NCI-H2107 treated with DMSO at 0.1 percent for 48 hours (cell line): ENCODE results near the gene AGBL5.
A peak's percentile ranks its signal among the peaks of the same experiment; 100 is the strongest.

Source experiments
- DNase-seq: peaks from one replicate; lab custom pipeline; 2025; ENCODE audit not compliant: unreplicated experiment; lab: John Stamatoyannopoulos, UW

The AGBL5 gene

DNA sequence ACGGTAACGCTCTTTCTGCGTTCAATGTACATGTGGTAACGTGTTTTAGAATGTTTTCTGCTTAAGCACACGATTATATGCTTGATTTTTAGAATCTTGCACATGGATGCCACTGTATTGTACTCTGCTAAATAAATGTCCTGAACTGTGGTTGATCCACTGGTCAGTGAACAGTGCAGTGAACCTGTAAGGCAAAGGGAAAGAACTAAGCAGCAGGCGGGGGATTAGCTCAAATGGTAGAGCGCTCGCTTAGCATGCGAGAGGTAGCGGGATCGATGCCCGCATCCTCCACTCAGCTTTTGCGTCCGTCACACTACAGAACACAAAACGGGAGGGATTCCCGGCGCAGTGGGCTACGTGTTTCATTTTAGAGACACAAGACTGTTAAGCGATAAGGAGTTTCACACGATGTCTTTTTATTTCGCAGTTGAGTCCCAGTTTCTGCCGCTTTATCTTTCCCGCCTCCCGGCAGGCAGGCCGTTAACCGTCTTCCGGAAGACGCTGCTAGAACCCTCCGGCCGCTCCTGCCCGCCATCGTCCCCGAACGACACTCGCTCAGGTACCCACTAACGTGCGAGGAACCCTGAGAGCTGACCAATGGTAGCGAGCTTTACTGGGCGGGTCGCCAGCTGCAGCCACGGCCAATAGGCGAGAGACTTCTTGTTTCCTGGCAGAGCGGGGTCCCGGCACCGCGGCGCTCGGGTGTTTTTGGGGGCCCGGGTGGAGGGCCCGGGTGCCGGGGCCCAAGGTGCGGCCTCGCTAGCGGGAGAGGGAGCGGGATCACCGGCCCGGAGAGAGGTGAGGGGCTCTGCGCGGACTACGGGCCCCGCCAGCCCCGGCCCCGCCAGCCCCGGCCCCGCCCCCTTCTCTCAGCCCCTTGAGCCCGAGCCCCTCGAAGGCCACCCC is at the start of gene AGBL5:
Gene AGBL5, plus strand, starts transcription at position 673 of the 906 bp plus-strand sequence. CDS start 1,291 bp downstream, outside the sequence.
- peak; percentile 75 for DNase-seq

DNA sequence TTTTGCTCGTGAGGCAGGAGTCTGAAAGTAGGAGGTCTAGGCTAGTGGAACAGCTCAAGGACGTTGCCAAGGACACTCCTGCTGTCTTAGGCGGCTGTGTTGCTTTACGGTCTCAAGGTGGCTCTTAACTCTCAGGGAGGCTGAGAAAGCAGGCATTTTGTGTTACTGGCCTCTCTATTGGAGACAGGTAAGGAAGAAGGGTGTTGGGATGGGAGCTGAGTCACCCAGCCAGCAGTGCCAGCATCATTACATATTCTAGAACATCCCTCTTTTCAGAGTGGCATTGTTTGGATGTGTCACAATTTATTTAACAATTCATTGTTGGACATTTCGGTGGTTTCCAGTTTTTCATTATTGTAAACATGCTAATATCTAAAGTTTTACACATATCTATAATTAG is 49.5 kb upstream of the AGBL5 start:
- no peak for DNase-seq

DNA sequence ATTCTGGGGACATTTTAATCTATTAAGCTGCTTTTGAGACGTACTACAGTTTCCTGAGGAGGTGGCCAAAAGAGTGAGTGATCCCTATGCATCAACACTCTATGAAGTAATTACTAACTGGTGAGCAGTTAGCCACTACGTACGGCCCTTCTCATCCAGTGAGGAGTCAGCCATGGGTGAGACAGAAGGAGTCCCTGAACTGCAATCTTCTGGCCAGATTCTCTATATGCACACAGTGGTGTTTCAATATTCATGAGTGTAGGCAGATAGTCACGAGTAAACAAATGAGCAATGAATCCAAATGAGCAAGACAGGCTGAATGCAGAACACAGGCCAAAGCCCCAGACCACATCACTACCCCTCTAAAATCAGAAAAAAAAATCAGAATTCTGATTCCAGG is 48.5 kb upstream of the AGBL5 start:
- DNase-seq: no peak

DNA sequence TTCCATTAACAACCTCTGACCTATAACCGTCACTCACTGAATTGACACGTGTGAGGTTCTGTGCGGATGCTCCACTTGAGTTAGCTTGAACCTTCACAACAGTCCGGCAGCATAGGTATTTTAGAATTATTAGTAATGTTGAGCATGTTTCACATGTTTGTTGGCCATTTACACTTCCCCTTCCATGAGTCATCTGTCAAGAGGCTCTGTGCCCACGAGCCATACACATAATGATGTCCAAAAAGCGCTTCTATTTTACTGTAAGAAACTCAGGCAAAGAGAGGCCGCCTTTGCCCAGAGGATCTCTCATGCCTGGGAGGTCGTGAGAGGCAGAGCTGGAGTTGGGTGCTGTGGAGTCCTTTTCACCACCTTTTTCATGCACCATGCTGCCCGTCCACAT is 47.6 kb upstream of the AGBL5 start:
- DNase-seq: no peak

DNA sequence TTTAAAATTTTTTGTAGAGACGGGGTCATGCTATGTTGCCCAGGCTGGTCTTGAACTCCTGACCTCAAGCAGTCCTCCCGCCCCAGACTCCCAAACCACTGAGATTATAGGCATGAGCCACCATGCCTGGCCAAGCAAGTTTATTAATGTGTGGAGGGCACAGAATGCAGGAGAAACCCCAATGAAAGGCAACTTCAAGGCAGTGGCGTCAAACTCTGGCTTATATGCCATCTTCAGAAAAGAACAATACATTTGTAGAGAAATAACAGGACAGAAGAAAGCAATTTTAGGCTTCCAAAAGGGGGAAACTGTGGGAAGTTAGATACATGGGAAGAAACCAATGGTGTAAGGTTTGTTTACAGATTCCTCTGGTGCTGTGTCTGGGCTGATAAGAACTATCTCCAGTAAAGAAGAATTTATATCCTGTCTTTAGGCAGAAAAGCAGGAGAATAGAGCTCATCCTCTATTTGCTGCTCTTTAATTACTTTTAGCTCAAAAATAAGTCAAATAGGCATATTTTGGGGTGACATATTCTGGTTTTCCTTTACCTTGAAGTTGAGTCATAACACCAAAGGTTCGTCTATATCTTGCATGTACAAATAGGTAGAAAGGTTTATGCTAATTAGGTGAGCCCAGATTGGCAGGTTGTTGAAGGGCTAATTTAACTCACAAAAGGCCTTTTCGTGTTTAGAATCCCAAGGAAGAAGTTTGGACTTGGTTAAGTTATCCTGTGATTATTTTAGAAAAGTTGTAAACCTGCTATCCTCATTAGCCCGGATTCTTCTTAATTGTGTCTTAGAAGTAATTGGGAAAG is 44.7 kb upstream of the AGBL5 start:
- no peak for DNase-seq

DNA sequence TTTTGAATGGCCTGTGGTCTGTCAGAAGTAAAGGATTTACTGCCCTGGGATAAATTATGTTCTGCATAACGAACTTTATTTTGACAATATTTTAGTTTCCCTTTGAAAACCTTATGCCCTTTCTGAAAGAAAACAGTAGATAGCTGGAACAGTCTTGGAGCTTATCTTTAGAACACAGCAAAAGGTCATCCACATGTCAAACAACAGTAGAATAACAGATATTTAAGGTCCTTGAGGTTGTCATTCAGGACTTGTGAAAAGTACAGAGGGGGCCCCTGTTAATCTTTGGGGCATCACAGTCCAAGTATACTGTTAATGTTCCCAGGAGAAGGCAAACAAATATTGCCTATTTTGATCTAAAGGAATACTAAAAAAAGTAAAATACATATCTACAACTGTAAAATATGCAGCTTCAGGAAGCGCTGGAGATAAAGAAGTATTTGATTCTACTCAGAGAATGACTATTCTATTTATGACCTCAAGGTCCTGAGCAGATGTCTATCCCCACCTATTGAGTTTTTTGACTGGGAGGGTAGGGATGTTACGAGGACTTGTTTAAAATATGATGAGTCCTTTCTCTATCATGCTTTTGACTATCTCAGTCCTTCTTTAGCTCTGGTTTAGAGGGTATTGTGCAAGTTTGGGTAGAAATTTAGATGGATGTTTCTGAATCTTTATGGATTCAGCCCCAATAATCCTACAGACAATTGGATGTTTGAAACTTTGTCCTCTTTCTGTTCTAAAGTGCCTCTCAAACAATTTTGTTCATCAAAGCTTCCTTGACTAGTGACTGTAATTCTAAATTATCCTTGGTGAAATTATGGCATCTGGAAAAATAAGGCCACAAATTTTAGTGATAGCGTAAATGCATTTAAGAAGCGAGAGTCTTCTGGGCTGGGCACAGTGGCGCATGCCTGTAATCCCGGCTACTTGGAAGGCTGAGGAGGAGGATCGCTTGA is 43.8 kb upstream of the AGBL5 start:
- no peak for DNase-seq

- no peak for DNase-seq
Measured at GRCh38 chr2:27008678-27009077, 42.8 kb upstream of the AGBL5 start.

DNA sequence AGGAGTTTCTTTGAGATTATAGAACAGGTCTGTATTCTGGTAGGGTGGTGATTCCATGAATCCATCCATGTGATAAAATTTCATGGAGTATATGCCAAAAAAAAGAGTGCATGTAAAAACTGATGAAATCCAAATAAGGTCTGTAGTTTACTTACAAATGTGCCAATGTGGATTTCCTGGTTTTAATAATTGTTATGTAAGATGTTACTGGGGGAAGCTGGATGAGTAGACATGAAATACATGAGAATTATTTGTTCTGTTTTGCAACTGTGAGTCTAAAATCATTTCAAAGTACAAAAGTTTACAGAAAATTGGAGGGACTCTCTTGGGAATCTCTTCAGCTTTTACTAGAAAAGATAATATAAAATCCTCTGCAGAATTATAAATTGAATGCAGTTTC is 42.4 kb upstream of the AGBL5 start:
- DNase-seq: no peak

- no peak for DNase-seq
Measured at GRCh38 chr2:27009716-27010115, 41.8 kb upstream of the AGBL5 start.

DNA sequence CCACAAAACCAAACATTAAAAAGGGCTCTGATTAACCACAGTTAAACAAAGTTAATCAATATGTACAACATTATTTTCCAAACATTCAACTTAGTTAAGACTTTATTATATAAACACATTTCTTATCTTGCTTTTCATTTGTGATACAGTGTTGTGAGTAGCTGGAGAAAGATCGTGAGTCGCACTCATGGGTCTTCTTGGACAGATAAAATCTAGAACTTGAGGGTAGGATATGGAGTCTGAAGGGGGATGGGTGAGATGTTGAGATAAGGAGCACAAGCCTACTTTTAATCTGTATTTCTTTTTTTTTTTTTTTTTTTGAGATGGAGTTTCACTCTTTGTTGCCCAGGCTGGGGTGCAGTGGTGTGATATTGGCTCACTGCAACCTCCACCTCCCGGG is 41.3 kb upstream of the AGBL5 start:
- no peak for DNase-seq

GRCh38 chr2:27013738-27014137 is 37.7 kb upstream of the AGBL5 start:
- no peak for DNase-seq

DNA sequence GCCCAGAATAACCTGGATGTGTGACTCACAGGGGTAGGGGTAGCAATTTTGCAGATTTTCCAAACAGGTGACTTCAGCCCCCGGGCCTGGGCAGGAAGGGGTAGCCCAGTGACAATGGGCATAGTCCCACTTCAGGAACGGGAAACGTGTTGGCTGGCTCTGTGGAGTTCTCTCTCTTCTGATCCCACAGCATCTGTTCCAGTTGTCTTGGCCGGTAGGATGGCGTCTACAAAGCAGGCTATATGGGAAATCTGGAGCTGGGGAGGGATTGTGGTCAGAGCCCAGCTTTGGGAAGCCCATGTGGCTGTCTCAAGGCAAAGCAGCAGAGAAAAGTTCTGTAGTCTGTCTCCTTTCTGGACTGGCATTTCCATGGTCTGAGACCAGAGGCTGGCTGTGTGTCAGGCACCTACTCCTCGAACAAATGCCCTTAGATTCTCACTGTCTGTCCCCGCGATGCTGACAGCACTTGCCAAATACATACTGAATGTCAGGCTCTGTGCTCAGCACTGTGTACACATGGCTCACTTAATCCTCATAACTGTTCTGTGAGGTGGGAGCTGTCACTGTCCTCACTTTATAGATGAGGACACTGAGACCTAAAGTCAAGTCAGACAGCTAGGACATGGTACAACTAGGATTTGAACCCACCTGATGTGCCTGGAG is 36.6 kb upstream of the AGBL5 start:
- no peak for DNase-seq

- peak; percentile 15 for DNase-seq
Measured at GRCh38 chr2:27016801-27017325, 34.6 kb upstream of the AGBL5 start.

DNA sequence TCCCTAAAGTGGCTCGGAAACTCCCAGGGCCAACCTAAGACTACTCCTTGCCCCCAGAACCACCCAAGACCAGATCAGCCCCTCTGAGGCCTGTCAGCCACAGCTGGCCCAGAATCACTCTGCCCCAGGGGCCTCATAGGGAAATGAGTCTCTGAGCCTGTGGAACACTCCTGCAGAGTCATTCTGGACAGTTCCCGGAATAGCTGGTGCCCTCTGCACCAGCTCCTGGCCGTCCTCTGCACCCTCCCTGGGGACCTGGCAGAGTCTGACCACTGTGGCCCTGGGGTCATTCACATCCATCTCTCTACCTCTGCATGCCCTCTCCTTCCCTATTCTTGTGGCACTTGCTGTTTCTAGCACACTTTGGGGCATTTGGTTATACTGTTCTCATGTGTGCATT is 33.3 kb upstream of the AGBL5 start:
- DNase-seq: no peak

DNA sequence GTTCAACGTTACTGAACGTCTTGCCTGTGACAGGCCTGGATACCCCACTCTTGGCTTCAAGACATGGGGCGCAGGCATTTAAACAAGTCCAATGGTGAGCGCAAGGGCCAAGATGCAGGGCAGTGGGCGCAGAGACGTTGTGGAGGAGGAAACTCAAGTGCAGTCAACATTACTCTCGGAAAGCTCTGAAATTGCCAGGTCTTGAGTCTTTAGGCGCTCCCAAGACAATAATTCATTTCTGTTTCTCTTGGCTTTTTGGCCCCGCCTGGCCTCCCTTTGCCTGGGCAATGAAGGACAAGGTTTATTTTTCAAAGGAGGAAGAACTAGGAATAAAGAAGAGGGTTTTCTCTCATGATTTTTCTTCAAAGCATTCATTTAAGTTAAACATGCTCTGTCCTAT is 32.0 kb upstream of the AGBL5 start:
- DNase-seq: no peak

GRCh38 chr2:27019931-27020855 is 31.3 kb upstream of the AGBL5 start:
- no peak for DNase-seq

- DNase-seq: no peak
Measured at GRCh38 chr2:27021253-27022049, 30.0 kb upstream of the AGBL5 start.

DNA sequence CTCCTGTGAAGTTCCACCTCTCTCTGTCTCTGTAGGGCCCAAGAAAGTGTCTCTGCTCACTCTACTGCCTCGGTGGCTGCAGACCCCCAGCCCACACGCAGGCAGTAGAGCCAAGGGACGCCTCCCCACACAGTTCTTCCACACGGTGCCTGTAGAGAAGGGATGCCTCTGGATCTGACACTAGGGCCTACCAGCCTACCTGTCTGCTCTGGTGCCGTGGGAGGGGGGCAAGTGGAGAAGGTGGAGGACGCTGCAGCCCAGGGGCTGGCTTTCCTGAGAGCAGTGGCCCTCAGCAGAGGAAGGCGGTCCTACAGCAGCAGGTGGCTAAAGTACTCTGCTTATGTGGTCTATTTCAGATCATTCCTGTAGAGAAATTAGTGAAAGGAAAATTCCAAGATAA is 27.7 kb upstream of the AGBL5 start:
- DNase-seq: no peak
